A673 (cell line): ENCODE data around the gene COBL.

Source experiments
- EZH2 ChIP-seq: fragments of 200-600 bp; sonication (generic); IDR thresholded peaks from 2 replicates; pipeline ENCODE4 v1.6.1; 2017; ENCODE audit warnings: borderline replicate concordance, low read depth, mild to moderate bottlenecking, mixed read lengths, antibody characterized with exemption, low read length; ENCODE audit not compliant: poor library complexity, severe bottlenecking
- TF ChIP-seq, protein P1 (sequence below): fragments of 300-800, 200-600 bp; sonication (generic); conservative IDR thresholded peaks from 2 replicates; pipeline ENCODE4 v1.5.1; 2017; ENCODE audit warnings: low read depth, mild to moderate bottlenecking, antibody characterized with exemption, low read length, moderate library complexity, mixed read lengths

DNA sequence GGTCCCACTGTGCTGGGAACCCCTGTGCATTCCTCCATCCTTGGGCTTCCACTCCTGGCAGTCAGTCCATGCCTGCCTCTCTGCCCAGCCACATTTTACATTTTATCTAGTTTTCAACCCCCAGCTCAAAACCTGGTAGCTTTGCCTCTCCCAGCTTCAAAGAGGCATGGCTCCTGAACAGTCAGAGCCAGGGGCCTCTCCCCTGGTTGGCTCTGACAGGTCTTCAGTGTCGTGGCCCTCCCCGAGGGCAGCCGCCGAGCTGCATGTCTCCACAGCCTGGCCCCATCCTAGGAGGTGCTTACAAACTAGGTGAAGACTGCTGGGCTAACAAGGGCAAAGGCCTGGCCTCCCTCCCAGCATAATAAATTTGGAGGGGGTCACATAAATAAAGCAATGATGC, 14.8 kb downstream of the COBL start:
- TF ChIP-seq, protein P1, sequence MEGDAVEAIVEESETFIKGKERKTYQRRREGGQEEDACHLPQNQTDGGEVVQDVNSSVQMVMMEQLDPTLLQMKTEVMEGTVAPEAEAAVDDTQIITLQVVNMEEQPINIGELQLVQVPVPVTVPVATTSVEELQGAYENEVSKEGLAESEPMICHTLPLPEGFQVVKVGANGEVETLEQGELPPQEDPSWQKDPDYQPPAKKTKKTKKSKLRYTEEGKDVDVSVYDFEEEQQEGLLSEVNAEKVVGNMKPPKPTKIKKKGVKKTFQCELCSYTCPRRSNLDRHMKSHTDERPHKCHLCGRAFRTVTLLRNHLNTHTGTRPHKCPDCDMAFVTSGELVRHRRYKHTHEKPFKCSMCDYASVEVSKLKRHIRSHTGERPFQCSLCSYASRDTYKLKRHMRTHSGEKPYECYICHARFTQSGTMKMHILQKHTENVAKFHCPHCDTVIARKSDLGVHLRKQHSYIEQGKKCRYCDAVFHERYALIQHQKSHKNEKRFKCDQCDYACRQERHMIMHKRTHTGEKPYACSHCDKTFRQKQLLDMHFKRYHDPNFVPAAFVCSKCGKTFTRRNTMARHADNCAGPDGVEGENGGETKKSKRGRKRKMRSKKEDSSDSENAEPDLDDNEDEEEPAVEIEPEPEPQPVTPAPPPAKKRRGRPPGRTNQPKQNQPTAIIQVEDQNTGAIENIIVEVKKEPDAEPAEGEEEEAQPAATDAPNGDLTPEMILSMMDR, result no peak
- TF ChIP-seq EZH2, result no peak
